Astrocyte (in vitro differentiated cells and primary cell): ENCODE measurements around the gene PIGU. TPM values are rescaled to one million over a fixed set of nuclear protein-coding genes. Genes with fewer than 3 reads are reported as not detected.

Experiments used
- DNase-seq: peaks from one replicate; pipeline ENCODE4 v3.0.0-alpha.2; 2010; ENCODE audit warnings: low read depth
- FAIRE-seq: peaks from 2 replicates; lab custom pipeline; 2011; peaks lifted over from hg19 to GRCh38; lab: Jason Lieb, UNC
- H2AFZ ChIP-seq: 2 replicates; pipeline ENCODE4 v1.6.0; 2012; ENCODE audit warnings: low read depth, low read length, inconsistent platforms
- H3K27ac ChIP-seq: 2 replicates; pipeline ENCODE4 v1.5.1; 2011; ENCODE audit warnings: low read depth, low read length, inconsistent platforms
- H3K27me3 ChIP-seq: 2 replicates; pipeline ENCODE4 v1.6.0; 2011; ENCODE audit warnings: low read length, inconsistent platforms; ENCODE audit not compliant: insufficient read depth
- H3K36me3 ChIP-seq: 2 replicates; pipeline ENCODE4 v1.5.1; 2011; ENCODE audit warnings: low read length, inconsistent platforms; ENCODE audit not compliant: insufficient read depth
- H3K4me1 ChIP-seq: 2 replicates; pipeline ENCODE4 v1.5.1; 2011; ENCODE audit warnings: low read length, inconsistent platforms; ENCODE audit not compliant: insufficient read depth
- H3K4me2 ChIP-seq: 2 replicates; pipeline ENCODE4 v1.6.0; 2012; ENCODE audit warnings: low read length, inconsistent platforms
- H3K4me3 ChIP-seq: 2 replicates; pipeline ENCODE4 v1.5.1; 2011; ENCODE audit warnings: low read depth, mild to moderate bottlenecking, low read length, inconsistent platforms; ENCODE audit not compliant: insufficient read depth
- H3K79me2 ChIP-seq: 2 replicates; pipeline ENCODE4 v1.6.0; 2012; ENCODE audit warnings: mild to moderate bottlenecking, low read length, inconsistent platforms; ENCODE audit not compliant: insufficient read depth
- H3K9ac ChIP-seq: 2 replicates; pipeline ENCODE4 v1.6.0; 2012; ENCODE audit warnings: mild to moderate bottlenecking, low read length, inconsistent platforms
- H3K9me3 ChIP-seq: 2 replicates; pipeline ENCODE4 v1.5.1; 2012; ENCODE audit warnings: low read depth, mild to moderate bottlenecking, low read length, inconsistent platforms; ENCODE audit not compliant: insufficient read depth
- H4K20me1 ChIP-seq: 2 replicates; pipeline ENCODE4 v1.6.0; 2012; ENCODE audit warnings: low read length, inconsistent platforms; ENCODE audit not compliant: insufficient read depth
- H3K27ac Mint-ChIP-seq: one replicate; pipeline ENCODE4 v1.8.0; 2021; ENCODE audit warnings: mild to moderate bottlenecking, mixed read lengths; ENCODE audit not compliant: unreplicated experiment
- H3K27me3 Mint-ChIP-seq: one replicate; pipeline ENCODE4 v1.8.0; 2021; ENCODE audit warnings: low read depth, mixed read lengths; ENCODE audit not compliant: unreplicated experiment
- H3K36me3 Mint-ChIP-seq: one replicate; pipeline ENCODE4 v1.8.0; 2021; ENCODE audit warnings: low read depth, mixed read lengths; ENCODE audit not compliant: unreplicated experiment
- H3K4me1 Mint-ChIP-seq: one replicate; pipeline ENCODE4 v1.8.0; 2021; ENCODE audit warnings: low read depth, mixed read lengths; ENCODE audit not compliant: unreplicated experiment
- H3K4me3 Mint-ChIP-seq: one replicate; pipeline ENCODE4 v1.8.0; 2021; ENCODE audit warnings: mild to moderate bottlenecking, moderate library complexity, mixed read lengths; ENCODE audit not compliant: unreplicated experiment
- H3K9me3 Mint-ChIP-seq: one replicate; pipeline ENCODE4 v1.8.0; 2021; ENCODE audit warnings: mild to moderate bottlenecking, mixed read lengths; ENCODE audit not compliant: unreplicated experiment
- EZH2 ChIP-seq: IDR thresholded peaks from 2 replicates; pipeline ENCODE4 v1.6.1; 2012; ENCODE audit warnings: mild to moderate bottlenecking, low read length, inconsistent platforms; ENCODE audit not compliant: insufficient read depth
- total RNA-seq: library from RNA; stranded (reverse); gene quantifications from 2 replicates; pipeline ENCODE4 v1.2.1, GENCODE V29; 2021
- TF ChIP-seq, protein P1 (sequence below): IDR thresholded peaks from 2 replicates; pipeline ENCODE4 v1.5.1; 2011; ENCODE audit warnings: low read depth, mild to moderate bottlenecking, inconsistent platforms, low read length, moderate library complexity; ENCODE audit not compliant: insufficient read depth

Gene PIGU
- total RNA-seq, 1 donor from 2014 or later, result 16.7 TPM

DNA sequence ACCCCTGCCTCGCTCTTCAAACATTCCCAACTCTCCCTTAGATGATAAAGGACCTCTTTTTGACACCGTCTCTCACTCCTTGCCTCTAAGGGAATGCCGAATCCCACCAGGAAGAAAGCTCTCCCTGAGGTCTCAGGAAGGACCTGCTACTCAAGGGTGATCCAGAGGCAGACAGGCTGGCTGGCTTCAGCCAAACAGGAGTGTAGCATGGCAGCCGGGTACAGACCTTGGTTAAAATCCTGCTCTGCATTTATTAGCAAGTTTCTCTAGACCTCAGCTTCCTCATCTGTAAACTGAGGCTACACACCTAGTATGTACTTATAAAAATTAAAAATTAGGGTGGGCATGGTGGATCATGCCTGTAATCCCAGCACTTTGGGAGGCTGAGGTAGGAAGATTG is 101.1 kb downstream of the PIGU start:
- Mint-ChIP-seq H3K9me3 (no peaks in the 10 kb centered on the region), H3K4me1 (peaks cover 25% of the 10 kb centered on the region), H3K4me3 (no peak overlapping the region), H3K27me3 (no peaks in the 10 kb centered on the region), H3K27ac (no peak overlapping the region), H3K36me3 (peaks cover 14% of the 10 kb centered on the region)
- TF ChIP-seq, protein P1, sequence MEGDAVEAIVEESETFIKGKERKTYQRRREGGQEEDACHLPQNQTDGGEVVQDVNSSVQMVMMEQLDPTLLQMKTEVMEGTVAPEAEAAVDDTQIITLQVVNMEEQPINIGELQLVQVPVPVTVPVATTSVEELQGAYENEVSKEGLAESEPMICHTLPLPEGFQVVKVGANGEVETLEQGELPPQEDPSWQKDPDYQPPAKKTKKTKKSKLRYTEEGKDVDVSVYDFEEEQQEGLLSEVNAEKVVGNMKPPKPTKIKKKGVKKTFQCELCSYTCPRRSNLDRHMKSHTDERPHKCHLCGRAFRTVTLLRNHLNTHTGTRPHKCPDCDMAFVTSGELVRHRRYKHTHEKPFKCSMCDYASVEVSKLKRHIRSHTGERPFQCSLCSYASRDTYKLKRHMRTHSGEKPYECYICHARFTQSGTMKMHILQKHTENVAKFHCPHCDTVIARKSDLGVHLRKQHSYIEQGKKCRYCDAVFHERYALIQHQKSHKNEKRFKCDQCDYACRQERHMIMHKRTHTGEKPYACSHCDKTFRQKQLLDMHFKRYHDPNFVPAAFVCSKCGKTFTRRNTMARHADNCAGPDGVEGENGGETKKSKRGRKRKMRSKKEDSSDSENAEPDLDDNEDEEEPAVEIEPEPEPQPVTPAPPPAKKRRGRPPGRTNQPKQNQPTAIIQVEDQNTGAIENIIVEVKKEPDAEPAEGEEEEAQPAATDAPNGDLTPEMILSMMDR, result no peak
- no peak for TF ChIP-seq EZH2
- Histone ChIP-seq H4K20me1 (no peaks in the 10 kb centered on the region), H3K36me3 (no peaks in the 10 kb centered on the region), H2AFZ (no peak overlapping the region), H3K9ac (no peak overlapping the region), H3K27ac (no peak overlapping the region), H3K79me2 (no peaks in the 10 kb centered on the region), H3K4me2 (no peak overlapping the region), H3K27me3 (no peaks in the 10 kb centered on the region), H3K9me3 (no peaks in the 10 kb centered on the region), H3K4me1 (peaks cover 24% of the 10 kb centered on the region), H3K4me3 (no peak overlapping the region)
- FAIRE-seq, result no peak
- no peak for DNase-seq

DNA sequence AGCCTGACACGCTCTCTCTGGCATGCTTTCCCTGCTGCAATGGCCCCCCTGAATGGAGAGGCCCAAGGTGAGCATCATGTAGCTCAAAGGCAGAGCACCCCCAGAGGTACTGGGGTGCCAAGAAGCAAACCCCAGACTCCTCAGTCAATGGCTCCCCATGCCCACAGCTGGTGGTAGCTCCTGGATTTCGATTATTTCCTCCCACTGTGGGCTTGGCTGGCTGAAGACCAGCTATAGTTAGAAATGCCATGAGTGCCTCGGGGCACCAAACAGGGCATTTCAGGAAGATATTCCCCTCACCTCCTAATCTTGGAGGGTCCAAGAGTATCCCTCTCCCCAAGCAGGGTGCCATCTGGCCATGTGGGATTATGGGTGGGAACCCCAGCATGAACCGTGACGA is 101.6 kb downstream of the PIGU start:
- Mint-ChIP-seq H3K4me3 (no peak overlapping the region), H3K9me3 (no peaks in the 10 kb centered on the region), H3K36me3 (peaks cover 14% of the 10 kb centered on the region), H3K27ac (no peak overlapping the region), H3K27me3 (no peaks in the 10 kb centered on the region), H3K4me1 (peaks cover 23% of the 10 kb centered on the region)
- Histone ChIP-seq H3K4me3 (no peak overlapping the region), H3K27me3 (no peaks in the 10 kb centered on the region), H3K27ac (no peak overlapping the region), H4K20me1 (no peaks in the 10 kb centered on the region), H3K36me3 (no peaks in the 10 kb centered on the region), H3K79me2 (no peaks in the 10 kb centered on the region), H3K4me1 (peaks cover 25% of the 10 kb centered on the region), H3K9ac (no peak overlapping the region), H3K4me2 (no peak overlapping the region), H2AFZ (no peak overlapping the region), H3K9me3 (no peaks in the 10 kb centered on the region)
- DNase-seq (no peak), FAIRE-seq (no peak)
- TF ChIP-seq, protein P1, result no peak
- no peak for TF ChIP-seq EZH2

DNA sequence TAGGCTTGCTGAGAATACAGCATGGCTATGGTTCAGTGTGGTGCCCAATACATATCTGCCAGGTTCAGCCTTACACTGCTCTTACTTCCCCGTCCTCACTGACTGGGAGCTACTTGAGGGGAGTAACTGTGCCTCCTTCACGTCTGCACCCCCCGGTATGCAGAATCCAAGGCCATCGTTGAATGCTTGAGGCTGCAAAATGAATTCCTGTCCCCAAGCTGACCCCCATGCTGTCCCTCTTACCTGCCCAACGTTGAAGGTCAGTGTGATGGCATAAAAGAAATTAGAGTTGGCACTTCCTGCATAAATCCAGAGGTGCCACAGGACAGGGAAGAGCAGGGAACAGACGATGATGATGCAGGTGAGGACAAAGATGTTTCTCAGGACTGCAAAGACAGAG is 102.0 kb downstream of the PIGU start:
- Histone ChIP-seq H3K4me3 (no peak overlapping the region), H3K27me3 (no peaks in the 10 kb centered on the region), H3K9ac (no peak overlapping the region), H3K4me2 (no peak overlapping the region), H3K36me3 (no peaks in the 10 kb centered on the region), H2AFZ (no peak overlapping the region), H4K20me1 (no peaks in the 10 kb centered on the region), H3K9me3 (no peaks in the 10 kb centered on the region), H3K27ac (no peak overlapping the region), H3K79me2 (no peaks in the 10 kb centered on the region), H3K4me1 (peaks cover 21% of the 10 kb centered on the region)
- TF ChIP-seq EZH2, result no peak
- TF ChIP-seq, protein P1, result no peak
- Mint-ChIP-seq H3K4me3 (no peak overlapping the region), H3K4me1 (peaks cover 19% of the 10 kb centered on the region), H3K36me3 (peaks cover 12% of the 10 kb centered on the region), H3K27ac (no peak overlapping the region), H3K9me3 (no peaks in the 10 kb centered on the region), H3K27me3 (no peaks in the 10 kb centered on the region)
- DNase-seq, result no peak
- no peak for FAIRE-seq
